Activated CD4-positive, alpha-beta T cell treated with anti-CD3 and anti-CD28 coated beads, Interleukin-2, amount 50 U/mL, for 24 hours (primary cell): Measurements from ENCODE around the gene COL6A1.
"Not testable (repeated sequence)": the region's sequence is repeated elsewhere in the genome, so short reads cannot be mapped to it uniquely, and the experiment has no call there.

ENCODE experiments used
- DNase-seq, 2 donors: peaks; one replicate each; pipeline ENCODE4 v3.0.0-alpha.2; 2020; ENCODE audit warnings: low read depth in 1 of 2, low spot score in 1 of 2

COL6A1 gene

GRCh38 chr21:45945868-45946210 lies 35.7 kb upstream of the COL6A1 start:
- no peak for DNase-seq

- DNase-seq, result no peak
Observed at GRCh38 chr21:45947296-45947695, 34.3 kb upstream of the COL6A1 start.

GRCh38 chr21:45947716-45948255 lies 33.8 kb upstream of the COL6A1 start:
- no peak for DNase-seq

- DNase-seq, result no peak
Observed at GRCh38 chr21:45948576-45949141, 32.9 kb upstream of the COL6A1 start.

GRCh38 chr21:45949928-45950739 lies 31.4 kb upstream of the COL6A1 start:
- DNase-seq, result no peak

- DNase-seq, result no peak
Observed at GRCh38 chr21:45950740-45951515, 30.6 kb upstream of the COL6A1 start.

- no peak for DNase-seq
Observed at GRCh38 chr21:45951676-45952075, 29.9 kb upstream of the COL6A1 start.

- DNase-seq, result not testable (repeated sequence)
Observed at GRCh38 chr21:45952527-45952926, 29.0 kb upstream of the COL6A1 start.

GRCh38 chr21:45952974-45953373 lies 28.6 kb upstream of the COL6A1 start:
- DNase-seq, result no peak

- DNase-seq, result no peak
Observed at GRCh38 chr21:45954261-45954660, 27.3 kb upstream of the COL6A1 start.

GRCh38 chr21:45954921-45955320 lies 26.6 kb upstream of the COL6A1 start:
- DNase-seq, result no peak

- no peak for DNase-seq
Observed at GRCh38 chr21:45957551-45957950, 24.0 kb upstream of the COL6A1 start.

GRCh38 chr21:45957981-45958600 lies 23.5 kb upstream of the COL6A1 start:
- no peak for DNase-seq

- DNase-seq, result no peak
Observed at GRCh38 chr21:45959182-45959581, 22.4 kb upstream of the COL6A1 start.

GRCh38 chr21:45959779-45960390 lies 21.7 kb upstream of the COL6A1 start:
- no peak for DNase-seq

GRCh38 chr21:45961408-45961807 lies 20.2 kb upstream of the COL6A1 start:
- not testable (repeated sequence) for DNase-seq

- no peak for DNase-seq
Observed at GRCh38 chr21:45962531-45963231, 18.9 kb upstream of the COL6A1 start.

GRCh38 chr21:45963232-45963570 lies 18.4 kb upstream of the COL6A1 start:
- no peak for DNase-seq

GRCh38 chr21:45964649-45965048 lies 16.9 kb upstream of the COL6A1 start:
- DNase-seq, result no peak

- DNase-seq, result no peak
Observed at GRCh38 chr21:45965084-45965809, 16.3 kb upstream of the COL6A1 start.
